Calu3 (cell line): ENCODE measurements around the gene BAZ2A. TPM values are rescaled to one million over a fixed set of nuclear protein-coding genes. Genes with fewer than 3 reads are reported as not detected.

ENCODE experiments used
- Bru-seq: library from RNA; stranded (reverse); fragments of 400-500 nt; gene quantifications from one replicate; lab custom pipeline; 2021; lab: Mats Ljungman, UMichigan
- BruChase-seq, 2 experiments: library from RNA; stranded (reverse); fragments of 400-500 nt; gene quantifications; one replicate each; lab custom pipeline; 2021; lab: Mats Ljungman, UMichigan
- BruUV-seq: library from RNA; stranded (reverse); fragments of 400-500 nt; replicated peaks from 2 replicates; lab custom pipeline; 2021; lab: Mats Ljungman, UMichigan
- CTCF ChIA-PET: fragments of 300-600 bp; sonication (Branson Sonifier 250); formaldehyde crosslinking; loops from one replicate; lab custom pipeline; 2022; ENCODE audit warnings: antibody characterized with exemption; lab: Charles Lee
- DNase-seq: peaks from one replicate; pipeline ENCODE4 v3.0.0; 2022
- H3K27ac Mint-ChIP-seq: one replicate; pipeline ENCODE4 v1.8.0; 2022; ENCODE audit warnings: mixed read lengths; ENCODE audit not compliant: unreplicated experiment
- H3K27me3 Mint-ChIP-seq: one replicate; pipeline ENCODE4 v1.8.0; 2022; ENCODE audit warnings: mixed read lengths; ENCODE audit not compliant: unreplicated experiment
- H3K36me3 Mint-ChIP-seq: one replicate; pipeline ENCODE4 v1.8.0; 2022; ENCODE audit warnings: mild to moderate bottlenecking, moderate library complexity, mixed read lengths; ENCODE audit not compliant: insufficient read depth, unreplicated experiment
- H3K4me1 Mint-ChIP-seq: one replicate; pipeline ENCODE4 v1.8.0; 2022; ENCODE audit warnings: mild to moderate bottlenecking, low read depth, mixed read lengths; ENCODE audit not compliant: unreplicated experiment
- H3K4me3 Mint-ChIP-seq: one replicate; pipeline ENCODE4 v1.8.0; 2022; ENCODE audit warnings: mild to moderate bottlenecking, low read depth, moderate library complexity, mixed read lengths; ENCODE audit not compliant: unreplicated experiment
- H3K9me3 Mint-ChIP-seq: one replicate; pipeline ENCODE4 v1.8.0; 2022; ENCODE audit warnings: low read depth, mixed read lengths; ENCODE audit not compliant: unreplicated experiment
- intact Hi-C: fragments of 100-400 bp; cut with micrococcal nuclease; formaldehyde crosslinking; loops from one replicate; pipeline ENCODE4 v1.10.0; 2022; ENCODE audit not compliant: unreplicated experiment
- long read RNA-seq: library from polyadenylated mRNA; stranded (forward); transcript quantifications from one replicate; pipeline ENCODE4 v2.0.0, GENCODE V29; 2022
- total RNA-seq: library from RNA; stranded (reverse); gene quantifications from 2 replicates; pipeline ENCODE4 v1.2.3, GENCODE V29; 2022
- TF ChIP-seq, protein P1 (sequence below): fragments of 200-600 bp; IDR thresholded peaks from one replicate; pipeline ENCODE4 v1.8.0; 2022; ENCODE audit warnings: antibody characterized with exemption; ENCODE audit not compliant: unreplicated experiment

Gene BAZ2A
- 158 and 187 TPM in 2 replicates for total RNA-seq
- percentile 87 among the genes with signal in this experiment for Bru-seq, nascent RNA
- percentile 96 among the genes with signal in this experiment for BruChase-seq, experiment 1, labeled RNA remaining after a 6-hour chase
- percentile 94 among the genes with signal in this experiment for BruChase-seq, experiment 2, labeled RNA remaining after a 2-hour chase
- long read RNA-seq, full-length matches to known transcripts: 1 of 25 reads
- long read RNA-seq, partial matches to known transcripts: 4 of 25 reads
- long read RNA-seq, other reads (novel, unspliced or antisense): 20 of 25 reads

DNA sequence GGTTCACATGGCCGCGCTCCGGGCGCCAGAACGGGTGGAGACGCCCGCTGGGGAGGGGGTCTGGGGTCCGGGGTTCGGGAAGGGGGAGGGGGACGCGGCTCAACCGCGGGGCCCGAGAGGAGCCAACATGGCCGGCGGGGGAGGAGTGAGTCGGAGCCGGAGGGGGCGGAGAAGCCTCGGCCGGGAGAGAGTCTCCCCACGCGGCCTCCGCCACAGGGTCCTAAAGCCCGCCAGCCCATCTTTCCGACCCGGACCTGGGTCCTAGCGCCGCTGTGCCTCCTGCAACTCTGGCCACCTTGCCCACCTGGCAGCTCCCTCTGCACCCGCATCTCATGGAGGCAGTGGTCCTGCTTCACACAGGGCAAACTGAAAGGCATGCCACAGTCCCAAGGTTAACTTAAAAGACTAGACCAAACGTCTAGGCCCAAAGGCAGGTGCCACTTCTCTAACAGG, at the start of gene BAZ2A:
TSS of gene BAZ2A (minus strand) at position 147 of the 453 bp plus-strand sequence. CDS start 12,796 bp downstream, outside the sequence.
- TF ChIP-seq, protein P1, sequence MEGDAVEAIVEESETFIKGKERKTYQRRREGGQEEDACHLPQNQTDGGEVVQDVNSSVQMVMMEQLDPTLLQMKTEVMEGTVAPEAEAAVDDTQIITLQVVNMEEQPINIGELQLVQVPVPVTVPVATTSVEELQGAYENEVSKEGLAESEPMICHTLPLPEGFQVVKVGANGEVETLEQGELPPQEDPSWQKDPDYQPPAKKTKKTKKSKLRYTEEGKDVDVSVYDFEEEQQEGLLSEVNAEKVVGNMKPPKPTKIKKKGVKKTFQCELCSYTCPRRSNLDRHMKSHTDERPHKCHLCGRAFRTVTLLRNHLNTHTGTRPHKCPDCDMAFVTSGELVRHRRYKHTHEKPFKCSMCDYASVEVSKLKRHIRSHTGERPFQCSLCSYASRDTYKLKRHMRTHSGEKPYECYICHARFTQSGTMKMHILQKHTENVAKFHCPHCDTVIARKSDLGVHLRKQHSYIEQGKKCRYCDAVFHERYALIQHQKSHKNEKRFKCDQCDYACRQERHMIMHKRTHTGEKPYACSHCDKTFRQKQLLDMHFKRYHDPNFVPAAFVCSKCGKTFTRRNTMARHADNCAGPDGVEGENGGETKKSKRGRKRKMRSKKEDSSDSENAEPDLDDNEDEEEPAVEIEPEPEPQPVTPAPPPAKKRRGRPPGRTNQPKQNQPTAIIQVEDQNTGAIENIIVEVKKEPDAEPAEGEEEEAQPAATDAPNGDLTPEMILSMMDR: no peak
- Mint-ChIP-seq H3K27ac (peak within 1 kb of the TSS; percentile 0), H3K27me3 (no peaks in the 10 kb centered on the region), H3K9me3 (no peaks in the 10 kb centered on the region), H3K36me3 (peaks cover 73% of the 10 kb centered on the region), H3K4me1 (peaks cover 46% of the 10 kb centered on the region), H3K4me3 (peak within 1 kb of the TSS; percentile 98)
- DNase-seq: peak; percentile 94
- BruUV-seq: no TSS peak
- intact Hi-C loops: loop anchor here (10.0 kb wide), 1 partner anchor 95 kb away; the partner anchor contains the start of gene NACA
- CTCF ChIA-PET: interaction anchor here (1.8 kb wide), 1 partner anchor 58 kb away, joined by 5 read pairs; the partner anchor contains the start of gene PTGES3

DNA sequence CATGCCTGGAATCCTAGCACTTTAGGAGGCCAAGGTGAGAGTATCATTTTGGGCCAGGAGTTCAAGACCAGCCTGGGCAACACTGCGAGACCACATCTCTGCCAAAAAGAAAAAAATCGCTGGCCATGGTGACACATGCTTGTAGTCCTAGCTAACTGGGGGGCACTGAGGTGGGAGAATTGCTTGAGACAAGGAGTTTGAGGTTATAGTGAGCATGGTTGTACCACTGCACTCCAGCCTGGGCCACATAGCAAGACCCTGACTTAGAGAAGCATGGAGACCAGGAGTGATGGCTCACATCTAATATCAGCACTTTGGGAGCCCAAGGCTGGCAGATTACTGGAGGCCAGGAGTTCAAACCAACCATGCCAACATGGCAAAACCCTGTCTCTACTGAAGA, 48.7 kb upstream of the BAZ2A start:
- no peaks in the 10 kb centered on the region for H3K9me3 Mint-ChIP-seq
- no TSS peak for BruUV-seq
- peaks cover 16% of the 10 kb centered on the region for H3K4me1 Mint-ChIP-seq
- no peak for DNase-seq
- H3K36me3 Mint-ChIP-seq: peaks cover 89% of the 10 kb centered on the region
- CTCF ChIA-PET: no interaction called here
- H3K4me3 Mint-ChIP-seq: no peak overlapping the region
- H3K27ac Mint-ChIP-seq: no peak overlapping the region
- no peaks in the 10 kb centered on the region for H3K27me3 Mint-ChIP-seq
- intact Hi-C loops: loop anchor here (2.0 kb wide), 1 partner anchor 14 kb away; no protein-coding TSS in a partner anchor
- TF ChIP-seq, protein P1: no peak

DNA sequence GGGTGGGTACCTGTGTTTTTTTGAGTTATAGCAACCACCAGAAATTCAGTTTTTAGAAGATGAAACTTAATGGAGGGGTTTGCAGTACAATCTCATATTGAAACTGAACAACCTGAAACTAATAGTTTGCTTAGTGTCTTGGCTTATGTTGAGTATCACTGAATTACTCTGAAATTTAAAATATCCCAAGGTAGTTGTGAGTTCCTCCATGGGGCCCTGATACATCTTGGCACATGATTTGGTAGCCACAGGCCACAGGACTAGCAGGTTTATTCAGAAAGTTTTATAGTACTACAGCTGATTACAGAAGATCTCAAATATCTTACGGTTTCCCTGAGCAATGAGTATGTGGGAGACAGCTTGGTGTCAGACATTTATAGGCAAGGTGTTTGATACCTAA, 47.6 kb upstream of the BAZ2A start:
- CTCF ChIA-PET: interaction anchor here (0.7 to 0.8 kb wide), 2 partner anchors 10 to 565 kb away, joined by 3 to 5 read pairs; partner anchors contain the start of gene PTGES3
- intact Hi-C loops: loop anchor here (2.0 kb wide), 1 partner anchor 13 kb away; no protein-coding TSS in a partner anchor
- BruUV-seq: no TSS peak
- DNase-seq: no peak
- H3K36me3 Mint-ChIP-seq: peaks cover 88% of the 10 kb centered on the region
- H3K27ac Mint-ChIP-seq: no peak overlapping the region
- no peaks in the 10 kb centered on the region for H3K9me3 Mint-ChIP-seq
- peaks cover 18% of the 10 kb centered on the region for H3K4me1 Mint-ChIP-seq
- no peak overlapping the region for H3K4me3 Mint-ChIP-seq
- TF ChIP-seq, protein P1: no peak
- H3K27me3 Mint-ChIP-seq: no peaks in the 10 kb centered on the region

DNA sequence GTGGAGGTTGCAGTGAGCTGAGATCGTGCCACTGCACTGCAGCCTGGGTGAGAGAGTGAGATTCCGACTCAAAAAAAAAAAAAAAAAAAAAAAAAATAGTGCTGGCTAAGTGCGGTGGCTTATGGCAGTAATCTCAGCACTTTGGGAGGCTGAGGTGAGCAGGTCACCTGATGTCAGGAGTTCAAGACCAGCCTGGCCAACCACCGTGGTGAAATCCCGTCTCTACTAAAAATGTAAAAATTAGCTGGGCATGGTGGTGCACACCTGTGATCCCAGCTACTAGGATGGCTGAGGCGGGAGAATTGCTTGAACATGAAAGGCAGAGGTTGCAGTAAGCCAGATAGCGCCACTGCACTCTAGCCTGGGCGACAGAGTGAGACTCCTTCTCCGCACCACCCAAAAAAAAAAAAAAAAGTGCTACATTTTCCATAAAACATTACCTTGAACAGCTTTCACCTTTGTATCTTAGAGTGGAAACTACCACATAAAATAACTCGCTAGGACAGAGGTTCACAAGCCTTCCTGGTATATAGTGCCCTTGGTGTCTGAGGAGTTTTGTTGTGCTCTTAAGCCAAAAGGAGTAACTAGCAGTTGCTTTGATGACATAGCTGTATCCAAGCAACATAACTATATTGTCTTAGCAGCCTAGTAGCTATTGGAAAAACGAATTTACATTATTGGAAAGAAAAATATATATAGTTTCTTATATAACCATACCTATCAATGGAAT, 46.9 kb upstream of the BAZ2A start:
- BruUV-seq: no TSS peak
- Mint-ChIP-seq H3K27me3 (no peaks in the 10 kb centered on the region), H3K4me1 (peaks cover 21% of the 10 kb centered on the region), H3K36me3 (peaks cover 88% of the 10 kb centered on the region), H3K9me3 (no peaks in the 10 kb centered on the region), H3K27ac (no peak overlapping the region), H3K4me3 (no peak overlapping the region)
- no peak for DNase-seq
- intact Hi-C loops: no loop called here
- CTCF ChIA-PET: interaction anchor here (0.7 to 0.8 kb wide), 2 partner anchors 11 to 566 kb away, joined by 3 to 5 read pairs; partner anchors contain the start of gene PTGES3
- TF ChIP-seq, protein P1: no peak
